Measurements from ENCODE around the gene CEBPA.

The CEBPA gene

GRCh38 chr19:33290082-33290815, 12.1 kb downstream of the CEBPA start:
- in situ Hi-C loops (cut with HindIII; ENCODE audit: low sequenced_read_pairs), result loop anchor here (5.0 to 10.0 kb wide), 2 partner anchors 125 to 127 kb away; no protein-coding TSS in a partner anchor

- in situ Hi-C loops (cut with HindIII; ENCODE audit: low sequenced_read_pairs), result no loop called here
Measured at GRCh38 chr19:33289261-33289660, 13.1 kb downstream of the CEBPA start.

- in situ Hi-C loops (cut with HindIII; ENCODE audit: low sequenced_read_pairs), result no loop called here
Measured at GRCh38 chr19:33288666-33289065, 13.7 kb downstream of the CEBPA start.

GRCh38 chr19:33287927-33288326, 14.4 kb downstream of the CEBPA start:
- in situ Hi-C loops (cut with HindIII; ENCODE audit: low sequenced_read_pairs), result no loop called here

- in situ Hi-C loops (cut with HindIII; ENCODE audit: low sequenced_read_pairs), result no loop called here
Measured at GRCh38 chr19:33287438-33287837, 14.9 kb downstream of the CEBPA start.

- in situ Hi-C loops (cut with HindIII; ENCODE audit: low sequenced_read_pairs), result no loop called here
Measured at GRCh38 chr19:33286899-33287298, 15.4 kb downstream of the CEBPA start.

DNA sequence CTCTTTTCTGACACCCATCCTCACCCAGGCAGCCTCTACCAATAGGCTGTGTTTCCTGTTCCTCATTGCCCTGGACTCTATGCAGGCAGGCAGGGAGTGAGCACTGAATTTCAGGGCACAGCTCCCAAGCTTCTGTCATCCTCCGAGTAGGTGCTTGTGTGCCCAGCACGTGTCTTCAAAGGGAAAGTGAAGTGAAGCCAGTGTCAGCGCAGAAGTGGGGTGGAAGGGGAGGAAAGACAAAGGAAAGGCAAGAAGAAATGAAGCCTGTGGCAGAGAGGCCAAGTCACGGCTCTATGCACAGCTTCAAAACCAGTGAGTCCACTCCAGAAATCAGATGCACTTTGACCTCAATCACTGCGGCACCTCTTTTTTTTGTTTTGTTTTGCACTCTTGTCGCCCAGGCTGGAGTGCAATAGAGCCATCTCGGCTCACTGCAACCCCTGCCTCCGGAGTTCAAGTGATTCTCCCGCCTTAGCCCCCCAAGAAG, 16.9 kb downstream of the CEBPA start:
- in situ Hi-C loops (cut with HindIII; ENCODE audit: low sequenced_read_pairs), result no loop called here

GRCh38 chr19:33284756-33285155, 17.6 kb downstream of the CEBPA start:
- in situ Hi-C loops (cut with HindIII; ENCODE audit: low sequenced_read_pairs), result no loop called here

DNA sequence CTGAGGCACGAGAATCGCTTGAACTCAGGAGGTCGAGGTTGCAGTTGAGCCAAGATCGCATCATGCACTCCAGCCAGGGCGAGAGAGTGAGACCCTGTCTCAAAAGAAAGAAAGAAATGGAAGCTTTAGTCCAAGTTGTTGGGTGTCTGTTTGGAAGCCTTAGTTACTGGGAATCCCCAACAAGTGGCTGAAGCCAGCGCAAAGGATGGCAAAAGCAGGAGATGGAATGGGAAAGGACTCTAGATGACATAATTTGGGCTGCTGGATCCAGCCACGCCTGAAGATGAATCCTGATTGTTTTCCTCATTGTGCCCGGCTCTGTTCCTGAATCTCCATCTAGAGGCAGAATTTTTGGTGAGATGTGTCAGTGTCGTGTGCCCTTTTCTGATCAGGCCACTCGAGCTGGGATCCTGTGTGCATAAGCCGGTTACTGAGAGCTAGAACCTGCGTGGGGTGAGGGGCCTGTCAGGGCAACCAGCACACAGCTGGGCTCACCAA, 18.1 kb downstream of the CEBPA start:
- in situ Hi-C loops (cut with HindIII; ENCODE audit: low sequenced_read_pairs), result no loop called here

DNA sequence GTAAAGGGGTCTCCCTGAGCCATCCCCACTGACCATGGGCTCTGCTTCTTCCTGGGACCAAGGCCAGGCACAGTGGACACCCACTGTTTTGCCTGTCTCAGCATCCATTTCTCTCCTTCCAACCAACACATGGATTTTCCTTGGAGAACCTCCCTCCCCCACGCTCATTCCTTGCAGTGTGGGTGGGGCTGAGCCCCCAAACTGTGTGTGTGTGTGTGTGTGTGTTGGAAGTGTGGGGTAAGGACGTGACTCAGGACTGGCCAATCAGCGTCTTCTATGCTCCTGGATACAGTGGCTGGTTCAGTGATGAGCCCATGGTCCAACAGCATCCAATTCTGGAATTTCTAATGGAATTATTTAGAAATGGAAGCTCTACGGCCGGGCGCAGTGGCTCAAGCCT, 18.7 kb downstream of the CEBPA start:
- in situ Hi-C loops (cut with HindIII; ENCODE audit: low sequenced_read_pairs), result no loop called here

GRCh38 chr19:33282036-33282671, 20.2 kb downstream of the CEBPA start:
- in situ Hi-C loops (cut with HindIII; ENCODE audit: low sequenced_read_pairs), result no loop called here

- in situ Hi-C loops (cut with HindIII; ENCODE audit: low sequenced_read_pairs), result no loop called here
Measured at GRCh38 chr19:33281296-33281926, 20.9 kb downstream of the CEBPA start.

DNA sequence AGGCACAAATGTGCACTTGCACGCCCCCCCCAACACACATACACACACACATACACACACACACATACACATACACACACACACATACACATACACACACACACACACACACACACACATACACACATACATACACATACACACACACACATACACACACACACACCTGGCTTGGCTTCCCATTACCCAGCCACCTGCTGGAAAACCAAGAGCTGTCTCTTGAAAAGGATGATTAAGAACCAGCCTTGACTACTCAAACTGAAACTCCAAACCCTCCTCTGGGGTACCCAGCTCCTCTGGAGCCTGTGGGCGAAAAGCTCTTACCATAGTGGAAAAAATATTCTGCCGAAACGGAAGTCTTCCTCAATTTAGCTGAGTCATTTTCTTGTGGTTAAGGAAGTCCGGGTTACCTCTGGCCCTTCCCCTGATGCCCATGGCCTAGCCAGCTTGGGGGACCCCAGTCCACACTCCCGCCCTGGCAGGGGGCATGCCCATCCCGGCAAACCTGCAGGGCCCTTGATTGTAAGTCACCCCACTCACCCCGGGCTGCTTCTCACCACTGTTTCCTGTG, 21.9 kb downstream of the CEBPA start:
- in situ Hi-C loops (cut with HindIII; ENCODE audit: low sequenced_read_pairs), result no loop called here

DNA sequence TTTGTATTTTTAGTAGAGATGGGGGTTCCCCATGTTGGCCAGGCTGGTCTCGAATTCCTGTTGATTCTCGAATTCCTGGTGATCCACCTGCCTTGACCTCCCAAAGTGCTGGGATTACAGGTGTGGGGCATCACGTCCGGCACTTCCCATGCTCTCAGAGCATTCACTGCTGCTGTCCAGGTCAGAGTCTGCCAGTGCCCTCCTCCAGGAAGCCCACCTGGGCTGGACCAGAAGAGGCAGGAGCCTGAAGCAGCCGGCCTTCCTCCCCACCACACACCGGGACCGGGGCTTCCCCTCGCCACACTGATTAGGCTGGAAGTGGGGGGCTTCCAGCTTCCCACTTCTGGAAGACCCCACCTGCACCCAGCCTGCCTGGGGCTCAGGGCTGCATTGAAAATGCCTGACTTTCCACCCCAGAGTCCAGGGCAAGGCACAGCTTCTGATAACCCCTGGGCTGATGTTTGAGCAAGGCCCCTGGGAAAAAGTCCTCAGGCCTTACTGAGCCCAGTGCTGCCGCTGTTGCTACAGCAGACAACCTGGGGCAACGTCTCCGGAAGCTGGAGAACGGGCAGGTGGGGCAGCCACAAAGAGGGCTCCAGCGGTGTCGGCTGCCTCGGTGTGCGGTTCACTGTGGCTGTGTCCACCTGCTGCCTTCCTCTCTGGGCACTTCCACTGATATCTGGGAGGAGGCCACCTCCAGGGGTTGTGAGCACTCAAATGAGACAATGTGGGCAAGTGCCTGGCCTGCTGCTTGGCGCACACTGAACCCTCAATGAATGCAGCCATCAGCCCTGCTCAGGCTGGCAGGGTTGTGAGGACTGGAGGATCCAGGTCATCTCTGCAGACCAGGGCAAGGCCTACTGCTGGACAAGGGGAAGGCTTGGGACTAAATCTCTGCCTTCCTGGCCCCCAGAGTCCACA, 22.6 kb downstream of the CEBPA start:
- in situ Hi-C loops (cut with HindIII; ENCODE audit: low sequenced_read_pairs), result no loop called here

GRCh38 chr19:33278403-33279269, 23.7 kb downstream of the CEBPA start:
- in situ Hi-C loops (cut with HindIII; ENCODE audit: low sequenced_read_pairs), result no loop called here

DNA sequence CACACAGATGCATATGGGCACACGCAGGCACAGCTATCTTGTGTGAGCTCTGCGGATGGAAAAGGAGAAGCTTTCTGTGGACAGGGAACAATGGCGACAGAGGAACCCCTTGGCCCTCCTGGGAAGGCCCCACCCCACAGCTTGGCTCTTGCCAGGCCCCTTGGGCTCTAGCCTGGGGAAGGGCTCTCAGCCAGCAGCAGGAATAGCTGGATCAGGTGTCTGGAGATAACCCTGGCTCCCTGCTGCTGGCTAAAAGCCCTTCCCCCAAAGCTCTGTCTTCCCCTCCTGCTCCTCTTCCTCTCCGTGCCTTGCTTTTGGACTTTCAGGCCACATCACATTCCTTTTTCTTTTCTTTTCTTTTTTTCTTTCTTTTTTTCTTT, 24.3 kb downstream of the CEBPA start:
- in situ Hi-C loops (cut with HindIII; ENCODE audit: low sequenced_read_pairs), result no loop called here

GRCh38 chr19:33277434-33277833, 24.9 kb downstream of the CEBPA start:
- in situ Hi-C loops (cut with HindIII; ENCODE audit: low sequenced_read_pairs), result no loop called here

GRCh38 chr19:33275933-33276619, 26.3 kb downstream of the CEBPA start:
- in situ Hi-C loops (cut with HindIII; ENCODE audit: low sequenced_read_pairs), result no loop called here

- in situ Hi-C loops (cut with HindIII; ENCODE audit: low sequenced_read_pairs), result no loop called here
Measured at GRCh38 chr19:33275559-33275932, 26.8 kb downstream of the CEBPA start.

All from DLD1 (cell line).